ENCODE data around the gene DHCR24.

The DHCR24 gene

DNA sequence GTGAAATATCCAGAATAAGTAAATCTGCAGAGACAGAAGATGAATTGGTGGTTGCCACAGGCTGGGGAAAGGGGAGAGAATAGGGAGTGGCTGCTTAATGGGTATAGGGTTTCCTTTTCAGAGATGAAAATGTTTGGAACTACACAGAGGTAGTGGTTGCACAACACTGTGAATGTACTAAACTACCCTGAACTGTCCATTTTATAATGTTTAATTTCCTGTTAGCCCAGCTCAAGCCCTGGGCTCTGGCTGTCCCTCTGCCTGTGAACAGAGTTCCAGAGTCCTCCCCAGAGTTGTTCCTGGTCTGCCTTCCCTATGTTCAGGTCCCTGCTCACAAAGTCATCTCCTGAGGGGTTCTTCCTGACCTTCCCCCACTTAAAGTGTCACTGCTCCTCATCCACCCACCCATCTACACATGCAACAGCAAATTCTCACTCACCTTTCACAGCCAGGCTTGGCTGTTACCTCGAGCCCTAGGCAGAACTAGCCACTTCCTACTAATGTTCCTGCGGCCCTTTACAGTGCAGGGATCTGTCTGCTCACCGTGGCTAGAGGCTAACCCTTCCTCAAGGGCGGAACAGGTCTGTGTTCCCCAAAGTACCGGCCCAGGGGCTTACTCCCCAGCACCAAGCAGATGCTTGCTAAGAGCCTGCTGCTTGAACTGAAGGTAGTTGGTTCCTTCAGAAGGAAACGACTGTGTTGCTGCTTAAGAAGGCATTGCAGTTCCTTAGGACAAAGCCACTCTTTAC, 22.4 kb downstream of the DHCR24 start:
- no peak for DNase-seq (ENCODE audit: low read depth)
- no peak overlapping the region for H3K4me3 ChIP-seq (ENCODE audit: low read length)
- TF ChIP-seq, protein P1, sequence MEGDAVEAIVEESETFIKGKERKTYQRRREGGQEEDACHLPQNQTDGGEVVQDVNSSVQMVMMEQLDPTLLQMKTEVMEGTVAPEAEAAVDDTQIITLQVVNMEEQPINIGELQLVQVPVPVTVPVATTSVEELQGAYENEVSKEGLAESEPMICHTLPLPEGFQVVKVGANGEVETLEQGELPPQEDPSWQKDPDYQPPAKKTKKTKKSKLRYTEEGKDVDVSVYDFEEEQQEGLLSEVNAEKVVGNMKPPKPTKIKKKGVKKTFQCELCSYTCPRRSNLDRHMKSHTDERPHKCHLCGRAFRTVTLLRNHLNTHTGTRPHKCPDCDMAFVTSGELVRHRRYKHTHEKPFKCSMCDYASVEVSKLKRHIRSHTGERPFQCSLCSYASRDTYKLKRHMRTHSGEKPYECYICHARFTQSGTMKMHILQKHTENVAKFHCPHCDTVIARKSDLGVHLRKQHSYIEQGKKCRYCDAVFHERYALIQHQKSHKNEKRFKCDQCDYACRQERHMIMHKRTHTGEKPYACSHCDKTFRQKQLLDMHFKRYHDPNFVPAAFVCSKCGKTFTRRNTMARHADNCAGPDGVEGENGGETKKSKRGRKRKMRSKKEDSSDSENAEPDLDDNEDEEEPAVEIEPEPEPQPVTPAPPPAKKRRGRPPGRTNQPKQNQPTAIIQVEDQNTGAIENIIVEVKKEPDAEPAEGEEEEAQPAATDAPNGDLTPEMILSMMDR (IDR thresholded peaks at IDR 0.05; ENCODE audit: insufficient read depth, low read depth, low read length, missing control alignments): no peak

DNA sequence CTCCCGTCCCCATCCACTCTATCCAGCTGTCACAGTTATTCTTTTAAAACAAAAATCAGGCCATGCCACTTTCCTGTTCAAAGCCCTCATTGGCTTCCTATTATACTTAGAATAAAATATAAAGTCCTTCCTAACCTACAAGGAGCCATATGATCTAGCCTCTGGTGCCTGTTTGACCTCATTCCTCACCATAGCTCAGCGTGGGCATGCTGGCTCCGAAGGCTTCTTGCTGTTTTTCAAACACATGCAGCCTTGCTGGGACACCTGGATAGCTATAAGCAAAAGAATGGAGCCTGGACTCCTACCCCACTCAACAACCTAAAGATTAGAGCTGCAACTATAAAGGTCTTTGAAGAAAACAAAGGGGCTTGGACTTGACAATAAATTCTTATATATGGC, 23.7 kb downstream of the DHCR24 start:
- TF ChIP-seq, protein P1 (IDR thresholded peaks at IDR 0.05; ENCODE audit: insufficient read depth, low read depth, low read length, missing control alignments): no peak
- DNase-seq (ENCODE audit: low read depth): no peak

DNA sequence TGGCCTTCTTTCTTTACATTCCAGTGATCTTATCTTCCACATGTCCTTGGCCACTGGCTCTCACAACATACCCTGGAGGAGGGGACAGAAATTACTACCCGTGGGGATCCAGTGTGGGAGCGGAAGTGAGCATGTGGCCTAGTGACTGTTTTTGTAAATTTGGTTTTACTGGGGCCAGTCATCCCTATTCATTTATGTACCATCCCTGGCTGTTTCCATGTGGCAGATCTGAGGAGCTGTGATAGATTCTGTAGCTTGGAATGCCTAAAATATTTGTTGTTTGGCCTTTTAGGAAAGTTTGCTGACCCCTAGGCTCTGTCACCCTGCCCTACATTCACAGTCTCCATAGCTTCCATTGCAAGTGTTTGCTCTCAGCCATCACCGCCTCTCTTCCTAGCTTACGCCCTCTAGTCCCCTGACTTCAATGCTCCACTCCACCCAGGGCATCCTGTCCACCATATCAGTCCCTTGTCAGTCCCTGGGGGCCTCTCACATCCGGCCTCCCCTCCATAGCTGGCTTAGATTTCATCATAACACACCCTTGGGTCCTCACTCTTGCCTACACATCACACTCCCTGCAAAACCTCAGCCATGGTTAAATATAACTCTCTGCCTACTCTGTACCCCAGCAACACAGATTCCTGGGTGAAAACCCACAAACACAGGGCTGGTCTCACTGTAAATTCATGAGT, 25.8 kb downstream of the DHCR24 start:
- DNase-seq (ENCODE audit: low read depth): no peak
- TF ChIP-seq, protein P1 (IDR thresholded peaks at IDR 0.05; ENCODE audit: insufficient read depth, low read depth, low read length, missing control alignments): no peak
- H3K4me3 ChIP-seq (ENCODE audit: low read length): no peak overlapping the region

More for the DNA sequence above, 23.7 kb downstream of the DHCR24 start:
- H3K4me3 ChIP-seq (ENCODE audit: low read length): no peak overlapping the region

DNA sequence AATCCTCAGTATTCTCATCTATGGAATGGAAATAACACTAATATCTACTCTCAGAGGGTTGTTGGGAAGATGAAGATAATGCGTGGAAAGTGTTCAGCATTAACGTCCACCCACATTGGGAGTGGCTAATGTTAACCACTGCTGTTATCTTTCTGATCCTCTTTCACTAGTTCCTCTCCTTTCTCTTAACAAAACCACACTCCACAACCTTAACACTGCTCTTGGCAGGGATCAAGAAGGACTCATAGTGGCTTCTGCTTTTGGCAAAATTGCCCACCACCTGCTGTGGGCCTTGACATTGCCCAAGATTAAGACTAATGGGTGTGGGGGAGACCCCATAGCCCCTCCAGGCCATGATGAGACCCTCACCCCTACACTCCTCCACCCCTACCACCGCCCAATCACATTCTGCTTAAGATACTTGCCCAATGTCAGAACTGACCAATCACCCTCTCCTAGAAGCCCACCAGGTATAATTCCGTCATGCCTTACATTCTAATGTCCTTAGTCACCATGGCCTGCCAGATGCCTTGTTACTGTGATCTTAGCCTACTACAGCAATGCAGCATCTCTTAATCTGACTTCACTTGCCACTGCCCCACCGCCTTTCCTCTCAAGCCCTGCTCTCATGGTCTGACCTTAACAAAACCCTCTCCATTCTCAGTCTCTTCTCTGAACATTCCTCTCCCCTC, 27.1 kb downstream of the DHCR24 start:
- DNase-seq (ENCODE audit: low read depth): no peak
- TF ChIP-seq, protein P1 (IDR thresholded peaks at IDR 0.05; ENCODE audit: insufficient read depth, low read depth, low read length, missing control alignments): no peak
- H3K4me3 ChIP-seq (ENCODE audit: low read length): no peak overlapping the region

DNA sequence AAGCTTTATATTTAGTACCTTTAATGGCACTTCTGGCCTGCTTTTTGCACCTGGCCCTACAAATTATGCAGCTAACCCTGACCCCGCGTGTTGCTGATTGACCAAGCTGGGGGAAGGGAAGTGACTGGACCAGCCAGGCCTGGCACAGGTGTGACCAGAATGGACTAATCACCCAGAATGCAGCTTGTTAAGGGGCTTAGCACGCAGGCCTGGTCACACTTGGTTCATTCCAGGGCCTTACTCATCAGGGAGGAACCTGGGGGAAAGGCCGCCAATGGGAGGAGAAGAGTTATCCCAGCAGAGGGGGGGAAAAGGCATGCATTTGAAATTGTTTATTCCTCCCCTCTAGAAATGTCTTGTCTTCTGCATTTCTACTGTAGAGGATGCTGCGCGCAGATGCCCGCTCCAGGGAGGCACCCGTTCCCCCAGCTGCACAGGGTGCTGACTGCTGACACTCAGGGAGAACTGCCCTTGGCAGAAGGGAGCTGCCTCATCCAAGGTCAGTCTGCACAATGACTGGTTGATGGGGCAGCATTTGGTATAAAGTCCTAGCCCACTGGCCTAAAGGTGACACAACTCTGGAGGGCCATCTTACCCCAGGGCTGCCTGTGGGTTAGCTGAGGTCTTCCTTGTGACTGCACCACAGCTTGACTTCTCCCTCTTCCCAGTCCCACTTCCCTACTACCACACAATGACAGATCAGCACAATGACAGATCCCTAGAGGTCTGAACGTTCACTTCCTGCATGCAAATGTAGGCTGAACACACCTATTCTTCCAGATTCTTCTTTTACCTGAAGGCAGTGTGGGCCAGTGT, 29.0 kb downstream of the DHCR24 start:
- DNase-seq (ENCODE audit: low read depth): peak; percentile 65
- H3K4me3 ChIP-seq (ENCODE audit: low read length): no peak overlapping the region
- TF ChIP-seq, protein P1 (IDR thresholded peaks at IDR 0.05; ENCODE audit: insufficient read depth, low read depth, low read length, missing control alignments): no peak

DNA sequence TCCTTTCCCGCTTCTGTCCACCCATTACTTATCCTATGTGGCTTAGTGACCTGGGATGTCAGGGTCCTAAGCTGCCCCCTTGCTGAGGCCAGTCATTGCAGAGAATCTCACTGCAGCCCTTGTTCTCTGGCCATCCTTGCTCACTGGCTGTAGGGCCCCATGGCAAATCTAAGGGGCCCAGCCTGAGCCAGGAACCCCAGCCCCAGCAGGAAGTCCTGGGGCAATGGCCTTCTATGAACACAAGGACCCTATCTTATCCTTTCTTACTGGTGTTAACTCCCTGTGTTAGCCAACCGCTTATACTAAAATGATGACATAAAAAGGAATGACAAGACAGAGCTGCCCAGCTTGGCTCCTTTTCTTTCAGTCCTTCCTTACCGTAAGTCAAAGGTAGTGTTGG, 29.9 kb downstream of the DHCR24 start:
- no peak overlapping the region for H3K4me3 ChIP-seq (ENCODE audit: low read length)
- DNase-seq (ENCODE audit: low read depth): no peak
- TF ChIP-seq, protein P1 (IDR thresholded peaks at IDR 0.05; ENCODE audit: insufficient read depth, low read depth, low read length, missing control alignments): no peak

All from epithelial cell of esophagus (primary cell).